WTC11 (cell line): ENCODE results near the gene ZNF593. TPM values are rescaled to one million over a fixed set of nuclear protein-coding genes. Genes with fewer than 3 reads are reported as not detected.
A peak's percentile ranks its signal among the peaks of the same experiment; 100 is the strongest.

Source experiments
- CBFB ChIP-seq: sonication (generic); formaldehyde crosslinking; IDR thresholded peaks from 2 replicates; pipeline ENCODE4 v1.8.1; 2022; ENCODE audit warnings: mild to moderate bottlenecking, low read depth, missing genetic modification reagents
- CDX4 ChIP-seq: fragments of 250-450 bp; sonication (Bioruptor Pico); IDR thresholded peaks from 2 replicates; pipeline ENCODE4 v1.9.0; 2021; ENCODE audit warnings: moderate library complexity, mild to moderate bottlenecking, inconsistent platforms, borderline replicate concordance
- ELF4 ChIP-seq: sonication (generic); formaldehyde crosslinking; IDR thresholded peaks from 2 replicates; pipeline ENCODE4 v1.8.1; 2022; ENCODE audit warnings: low read depth, mild to moderate bottlenecking, moderate library complexity, missing genetic modification reagents
- EMX1 ChIP-seq: fragments of 250-450 bp; sonication (Bioruptor Pico); IDR thresholded peaks from 2 replicates; pipeline ENCODE4 v1.8.0; 2021; ENCODE audit warnings: mild to moderate bottlenecking
- FOXP4 ChIP-seq: sonication (generic); formaldehyde crosslinking; IDR thresholded peaks from 2 replicates; pipeline ENCODE4 v1.8.0; 2022; ENCODE audit warnings: mild to moderate bottlenecking, missing genetic modification reagents
- GABPB1 ChIP-seq: sonication (generic); formaldehyde crosslinking; IDR thresholded peaks from 2 replicates; pipeline ENCODE4 v1.8.1; 2023; ENCODE audit warnings: mild to moderate bottlenecking, missing genetic modification reagents
- JAZF1 ChIP-seq: fragments of 250-450 bp; sonication (Bioruptor Pico); IDR thresholded peaks from 2 replicates; pipeline ENCODE4 v1.9.0; 2021; ENCODE audit warnings: moderate library complexity, mild to moderate bottlenecking, inconsistent platforms
- MAX ChIP-seq: sonication (generic); formaldehyde crosslinking; IDR thresholded peaks from 2 replicates; pipeline ENCODE4 v1.8.0; 2022; ENCODE audit warnings: mild to moderate bottlenecking, missing genetic modification reagents
- NFATC4 ChIP-seq: fragments of 250-450 bp; sonication (Bioruptor Pico); IDR thresholded peaks from 2 replicates; pipeline ENCODE4 v1.9.0; 2021; ENCODE audit warnings: mild to moderate bottlenecking
- NFYB ChIP-seq: sonication (generic); formaldehyde crosslinking; conservative IDR thresholded peaks from 2 replicates; pipeline ENCODE4 v1.8.0; 2022; ENCODE audit warnings: low read depth, missing genetic modification reagents
- NR3C1 ChIP-seq: sonication (generic); formaldehyde crosslinking; conservative IDR thresholded peaks from 2 replicates; pipeline ENCODE4 v1.8.1; 2023; ENCODE audit warnings: low read depth, mild to moderate bottlenecking, missing genetic modification reagents
- SMAD3 ChIP-seq: sonication (generic); formaldehyde crosslinking; IDR thresholded peaks from 2 replicates; pipeline ENCODE4 v1.8.0; 2022; ENCODE audit warnings: missing genetic modification reagents, mild to moderate bottlenecking, borderline replicate concordance
- TEAD1 ChIP-seq: sonication (generic); formaldehyde crosslinking; IDR thresholded peaks from 2 replicates; pipeline ENCODE4 v1.8.0; 2022; ENCODE audit warnings: mild to moderate bottlenecking, missing genetic modification reagents
- USF2 ChIP-seq: sonication (generic); formaldehyde crosslinking; IDR thresholded peaks from 2 replicates; pipeline ENCODE4 v1.8.1; 2023; ENCODE audit warnings: mild to moderate bottlenecking, missing genetic modification reagents, moderate library complexity
- ZNF121 ChIP-seq: sonication (generic); formaldehyde crosslinking; IDR thresholded peaks from 2 replicates; pipeline ENCODE4 v1.8.0; 2023; ENCODE audit warnings: missing genetic modification reagents
- ZNF425 ChIP-seq: fragments of 250-450 bp; sonication (Bioruptor Pico); conservative IDR thresholded peaks from 2 replicates; pipeline ENCODE4 v1.9.0; 2021; ENCODE audit warnings: mild to moderate bottlenecking
- total RNA-seq: library from RNA; stranded (reverse); gene quantifications from 3 replicates; pipeline ENCODE4 v1.2.3, GENCODE V29; 2021
- TF ChIP-seq, protein P1 (sequence below): sonication (generic); formaldehyde crosslinking; IDR thresholded peaks from 2 replicates; pipeline ENCODE4 v1.8.1; 2022; ENCODE audit warnings: mild to moderate bottlenecking, moderate library complexity, missing genetic modification reagents
- TF ChIP-seq, protein P2 (sequence below): sonication (generic); formaldehyde crosslinking; IDR thresholded peaks from 2 replicates; pipeline ENCODE4 v1.8.1; 2023; ENCODE audit warnings: mild to moderate bottlenecking, missing genetic modification reagents
- TF ChIP-seq, protein P3 (sequence below): sonication (generic); formaldehyde crosslinking; IDR thresholded peaks from 2 replicates; pipeline ENCODE4 v1.8.1; 2022; ENCODE audit warnings: low read depth, missing genetic modification reagents, borderline replicate concordance
- TF ChIP-seq, protein P4 (sequence below): fragments of 250-450 bp; sonication (Bioruptor Pico); IDR thresholded peaks from 2 replicates; pipeline ENCODE4 v1.9.0; 2021; ENCODE audit warnings: mild to moderate bottlenecking
- TF ChIP-seq, protein P5 (sequence below): sonication (generic); formaldehyde crosslinking; IDR thresholded peaks from 2 replicates; pipeline ENCODE4 v1.8.0; 2023; ENCODE audit warnings: missing genetic modification reagents, mild to moderate bottlenecking, borderline replicate concordance

ZNF593 gene
- total RNA-seq, 1 experiment from 2014 or later: 49.1 TPM

- TF ChIP-seq, protein P1, sequence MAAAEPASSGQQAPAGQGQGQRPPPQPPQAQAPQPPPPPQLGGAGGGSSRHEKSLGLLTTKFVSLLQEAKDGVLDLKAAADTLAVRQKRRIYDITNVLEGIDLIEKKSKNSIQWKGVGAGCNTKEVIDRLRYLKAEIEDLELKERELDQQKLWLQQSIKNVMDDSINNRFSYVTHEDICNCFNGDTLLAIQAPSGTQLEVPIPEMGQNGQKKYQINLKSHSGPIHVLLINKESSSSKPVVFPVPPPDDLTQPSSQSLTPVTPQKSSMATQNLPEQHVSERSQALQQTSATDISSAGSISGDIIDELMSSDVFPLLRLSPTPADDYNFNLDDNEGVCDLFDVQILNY (CRISPR knock-in tag): 0 out of 2 replicates have a peak, but pooled peaks have one; percentile 58
- TF ChIP-seq NR3C1 (CRISPR knock-in tag) (no peak), SMAD3 (CRISPR knock-in tag) (no peak), NFATC4 (CRISPR knock-in tag) (no peak), JAZF1 (CRISPR knock-in tag) (no peak), ZNF425 (CRISPR knock-in tag) (no peak), ZNF121 (CRISPR knock-in tag) (no peak), USF2 (CRISPR knock-in tag) (peak; percentile 65; the same call in 1 of the 2 replicates), CBFB (CRISPR knock-in tag) (peak; percentile 62; the same call in 1 of the 2 replicates), GABPB1 (CRISPR knock-in tag) (peak; percentile 86), EMX1 (CRISPR knock-in tag) (no peak), MAX (peak; percentile 97), FOXP4 (CRISPR knock-in tag) (0 out of 2 replicates have a peak, but pooled peaks have one; percentile 38), ELF4 (CRISPR knock-in tag) (no peak), CDX4 (no peak), NFYB (no peak), TEAD1 (CRISPR knock-in tag) (peak; percentile 90)
- TF ChIP-seq, protein P2, sequence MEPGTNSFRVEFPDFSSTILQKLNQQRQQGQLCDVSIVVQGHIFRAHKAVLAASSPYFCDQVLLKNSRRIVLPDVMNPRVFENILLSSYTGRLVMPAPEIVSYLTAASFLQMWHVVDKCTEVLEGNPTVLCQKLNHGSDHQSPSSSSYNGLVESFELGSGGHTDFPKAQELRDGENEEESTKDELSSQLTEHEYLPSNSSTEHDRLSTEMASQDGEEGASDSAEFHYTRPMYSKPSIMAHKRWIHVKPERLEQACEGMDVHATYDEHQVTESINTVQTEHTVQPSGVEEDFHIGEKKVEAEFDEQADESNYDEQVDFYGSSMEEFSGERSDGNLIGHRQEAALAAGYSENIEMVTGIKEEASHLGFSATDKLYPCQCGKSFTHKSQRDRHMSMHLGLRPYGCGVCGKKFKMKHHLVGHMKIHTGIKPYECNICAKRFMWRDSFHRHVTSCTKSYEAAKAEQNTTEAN (CRISPR knock-in tag): peak; percentile 81; the same call in 1 of the 2 replicates
- TF ChIP-seq, protein P3, sequence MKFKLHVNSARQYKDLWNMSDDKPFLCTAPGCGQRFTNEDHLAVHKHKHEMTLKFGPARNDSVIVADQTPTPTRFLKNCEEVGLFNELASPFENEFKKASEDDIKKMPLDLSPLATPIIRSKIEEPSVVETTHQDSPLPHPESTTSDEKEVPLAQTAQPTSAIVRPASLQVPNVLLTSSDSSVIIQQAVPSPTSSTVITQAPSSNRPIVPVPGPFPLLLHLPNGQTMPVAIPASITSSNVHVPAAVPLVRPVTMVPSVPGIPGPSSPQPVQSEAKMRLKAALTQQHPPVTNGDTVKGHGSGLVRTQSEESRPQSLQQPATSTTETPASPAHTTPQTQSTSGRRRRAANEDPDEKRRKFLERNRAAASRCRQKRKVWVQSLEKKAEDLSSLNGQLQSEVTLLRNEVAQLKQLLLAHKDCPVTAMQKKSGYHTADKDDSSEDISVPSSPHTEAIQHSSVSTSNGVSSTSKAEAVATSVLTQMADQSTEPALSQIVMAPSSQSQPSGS (CRISPR knock-in tag): 0 out of 2 replicates have a peak, but pooled peaks have one; percentile 16
- TF ChIP-seq, protein P4, sequence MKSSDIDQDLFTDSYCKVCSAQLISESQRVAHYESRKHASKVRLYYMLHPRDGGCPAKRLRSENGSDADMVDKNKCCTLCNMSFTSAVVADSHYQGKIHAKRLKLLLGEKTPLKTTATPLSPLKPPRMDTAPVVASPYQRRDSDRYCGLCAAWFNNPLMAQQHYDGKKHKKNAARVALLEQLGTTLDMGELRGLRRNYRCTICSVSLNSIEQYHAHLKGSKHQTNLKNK (CRISPR knock-in tag): no peak
- TF ChIP-seq, protein P5, sequence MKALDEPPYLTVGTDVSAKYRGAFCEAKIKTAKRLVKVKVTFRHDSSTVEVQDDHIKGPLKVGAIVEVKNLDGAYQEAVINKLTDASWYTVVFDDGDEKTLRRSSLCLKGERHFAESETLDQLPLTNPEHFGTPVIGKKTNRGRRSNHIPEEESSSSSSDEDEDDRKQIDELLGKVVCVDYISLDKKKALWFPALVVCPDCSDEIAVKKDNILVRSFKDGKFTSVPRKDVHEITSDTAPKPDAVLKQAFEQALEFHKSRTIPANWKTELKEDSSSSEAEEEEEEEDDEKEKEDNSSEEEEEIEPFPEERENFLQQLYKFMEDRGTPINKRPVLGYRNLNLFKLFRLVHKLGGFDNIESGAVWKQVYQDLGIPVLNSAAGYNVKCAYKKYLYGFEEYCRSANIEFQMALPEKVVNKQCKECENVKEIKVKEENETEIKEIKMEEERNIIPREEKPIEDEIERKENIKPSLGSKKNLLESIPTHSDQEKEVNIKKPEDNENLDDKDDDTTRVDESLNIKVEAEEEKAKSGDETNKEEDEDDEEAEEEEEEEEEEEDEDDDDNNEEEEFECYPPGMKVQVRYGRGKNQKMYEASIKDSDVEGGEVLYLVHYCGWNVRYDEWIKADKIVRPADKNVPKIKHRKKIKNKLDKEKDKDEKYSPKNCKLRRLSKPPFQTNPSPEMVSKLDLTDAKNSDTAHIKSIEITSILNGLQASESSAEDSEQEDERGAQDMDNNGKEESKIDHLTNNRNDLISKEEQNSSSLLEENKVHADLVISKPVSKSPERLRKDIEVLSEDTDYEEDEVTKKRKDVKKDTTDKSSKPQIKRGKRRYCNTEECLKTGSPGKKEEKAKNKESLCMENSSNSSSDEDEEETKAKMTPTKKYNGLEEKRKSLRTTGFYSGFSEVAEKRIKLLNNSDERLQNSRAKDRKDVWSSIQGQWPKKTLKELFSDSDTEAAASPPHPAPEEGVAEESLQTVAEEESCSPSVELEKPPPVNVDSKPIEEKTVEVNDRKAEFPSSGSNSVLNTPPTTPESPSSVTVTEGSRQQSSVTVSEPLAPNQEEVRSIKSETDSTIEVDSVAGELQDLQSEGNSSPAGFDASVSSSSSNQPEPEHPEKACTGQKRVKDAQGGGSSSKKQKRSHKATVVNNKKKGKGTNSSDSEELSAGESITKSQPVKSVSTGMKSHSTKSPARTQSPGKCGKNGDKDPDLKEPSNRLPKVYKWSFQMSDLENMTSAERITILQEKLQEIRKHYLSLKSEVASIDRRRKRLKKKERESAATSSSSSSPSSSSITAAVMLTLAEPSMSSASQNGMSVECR (CRISPR knock-in tag): peak; percentile 86; the same call in 1 of the 2 replicates
These were observed at the start of gene ZNF593 (continued) for GRCh38 chr1:26169669-26170471.
